Right forelimb (tissue), 1 donor: ENCODE results near the gene PRKAR1B.
"Not testable (repeated sequence)": the region's sequence is repeated elsewhere in the genome, so short reads cannot be mapped to it uniquely, and the experiment has no call there.

Experiments used
- DNase-seq: peaks from one replicate; pipeline ENCODE4 v3.0.0-alpha.2; 2018

Gene PRKAR1B

GRCh38 chr7:638256-639011, 88.6 kb downstream of the PRKAR1B start:
- DNase-seq = no peak

- DNase-seq = no peak
These were observed 89.3 kb downstream of the PRKAR1B start for GRCh38 chr7:637826-638225.

- DNase-seq = no peak
These were observed 90.7 kb downstream of the PRKAR1B start for GRCh38 chr7:636396-636795.

- DNase-seq = not testable (repeated sequence)
These were observed 91.2 kb downstream of the PRKAR1B start for GRCh38 chr7:635687-636382.

GRCh38 chr7:635227-635626, 91.9 kb downstream of the PRKAR1B start:
- no peak for DNase-seq

- DNase-seq = no peak
These were observed 93.6 kb downstream of the PRKAR1B start for GRCh38 chr7:633381-634018.

- DNase-seq = no peak
These were observed 94.3 kb downstream of the PRKAR1B start for GRCh38 chr7:632831-633210.

GRCh38 chr7:631964-632830, 94.9 kb downstream of the PRKAR1B start:
- DNase-seq = no peak

GRCh38 chr7:631291-631711, 95.8 kb downstream of the PRKAR1B start:
- no peak for DNase-seq

- no peak for DNase-seq
These were observed 96.5 kb downstream of the PRKAR1B start for GRCh38 chr7:630539-630938.

- no peak for DNase-seq
These were observed 97.0 kb downstream of the PRKAR1B start for GRCh38 chr7:630111-630511.

GRCh38 chr7:628826-629225, 98.3 kb downstream of the PRKAR1B start:
- no peak for DNase-seq

- DNase-seq = no peak
These were observed 98.7 kb downstream of the PRKAR1B start for GRCh38 chr7:628402-628763.

- DNase-seq = no peak
These were observed 99.2 kb downstream of the PRKAR1B start for GRCh38 chr7:627661-628401.

- DNase-seq = no peak
These were observed 101.6 kb downstream of the PRKAR1B start for GRCh38 chr7:625376-625971.

GRCh38 chr7:623464-623863, 103.6 kb downstream of the PRKAR1B start:
- no peak for DNase-seq

- no peak for DNase-seq
These were observed 105.4 kb downstream of the PRKAR1B start for GRCh38 chr7:621572-622285.

- DNase-seq = no peak
These were observed 106.2 kb downstream of the PRKAR1B start for GRCh38 chr7:620885-621284.

- DNase-seq = no peak
These were observed 107.0 kb downstream of the PRKAR1B start for GRCh38 chr7:620056-620455.

GRCh38 chr7:619368-619840, 107.7 kb downstream of the PRKAR1B start:
- no peak for DNase-seq
